Measurements from ENCODE around the gene ACR. TPM values are rescaled to one million over a fixed set of nuclear protein-coding genes. Genes with fewer than 3 reads are reported as not detected.

ACR gene
- total and polyA plus RNA-seq, 2 of the 8 experiments (the other 6 are each of a cell fraction or from before 2014, with no cell fraction given) = 0.56 TPM; not detected in 1

DNA sequence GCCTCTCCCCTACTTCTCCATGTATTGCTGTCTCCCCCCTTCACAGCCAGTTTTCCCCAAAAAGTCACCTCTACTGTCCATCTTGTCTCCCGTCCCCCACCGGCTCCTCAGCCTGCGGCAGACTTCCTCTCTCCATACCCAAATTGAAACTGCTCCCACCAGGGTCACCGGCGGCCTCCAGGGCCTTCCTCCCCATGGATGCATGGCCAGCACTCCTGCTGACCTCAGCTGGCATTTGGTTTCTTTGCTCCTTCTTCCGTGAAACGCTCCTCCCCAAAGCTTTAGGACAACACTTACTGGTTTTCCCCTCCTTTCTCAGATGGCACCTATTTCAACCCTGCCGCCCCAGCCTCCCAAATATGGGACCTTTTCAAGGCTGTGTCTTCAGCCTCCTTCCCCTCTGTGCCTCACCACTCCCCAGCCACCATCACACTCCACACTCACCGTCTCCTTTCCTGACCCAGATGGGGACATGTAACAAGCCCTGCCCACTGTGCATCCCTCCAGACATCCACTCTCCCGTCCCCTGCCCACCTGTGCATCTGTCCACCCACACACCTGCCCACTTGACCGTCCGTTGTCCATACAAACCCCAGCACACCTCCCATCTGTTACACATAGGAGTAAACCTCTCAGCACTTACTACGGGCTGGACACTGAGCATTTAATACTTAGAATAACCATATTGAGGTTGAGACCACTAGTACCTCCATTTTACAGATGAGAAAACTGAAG is 21.5 kb upstream of the ACR start (continued):
- no peak for TF ChIP-seq JUND (IDR thresholded peaks at IDR 0.05; ENCODE audit: low read length)
- no peak for TF ChIP-seq EZH2 (IDR thresholded peaks at IDR 0.05; ENCODE audit: low read depth, low read length, severe bottlenecking)
- no peak for TF ChIP-seq CBX5 (IDR thresholded peaks at IDR 0.05; ENCODE audit: low read depth, low read length)
- no peak for TF ChIP-seq CEBPB (IDR thresholded peaks at IDR 0.05; ENCODE audit: low read depth, low read length)
- TF ChIP-seq KDM5A (IDR thresholded peaks at IDR 0.05; ENCODE audit: low read length) = no peak
- no peak for TF ChIP-seq TCF12 (IDR thresholded peaks at IDR 0.05; ENCODE audit: low read depth, low read length)
- no peak for TF ChIP-seq SP2 (IDR thresholded peaks at IDR 0.05; ENCODE audit: low read length)
- no peak for TF ChIP-seq SIX5 (IDR thresholded peaks at IDR 0.05; ENCODE audit: low read depth, low read length)
- no peak for TF ChIP-seq BACH1 (IDR thresholded peaks at IDR 0.05; ENCODE audit: low read length)

All from H1 (cell line).